Transverse colon (tissue), 3 donors: ENCODE data around the gene ZMIZ1.

Source experiments
- CTCF ChIP-seq, 5 experiments: fragments of 200-600 bp in 3 of 5; fragments of 450-650 bp in 2 of 5; sonication (generic) in 3 of 5; IDR thresholded peaks; 1 replicate in 2 of 5; 2 replicates in 3 of 5; pipeline ENCODE4 v1.5.1; 2016 to 2017; ENCODE audit warnings: antibody characterized with exemption in 5 of 5, inconsistent platforms in 3 of 5, mild to moderate bottlenecking in 2 of 5, moderate library complexity in 1 of 5
- EP300 ChIP-seq: sonication (generic); formaldehyde crosslinking; IDR thresholded peaks from one replicate; pipeline ENCODE4 v1.6.1; 2017; ENCODE audit warnings: antibody characterized with exemption, low read depth

GRCh38 chr10:79326361-79327089, 257.8 kb downstream of the ZMIZ1 start:
- TF ChIP-seq EP300, result no peak
- no peak for TF ChIP-seq CTCF (IDR thresholded peaks at IDR 0.05)
